OCI-LY3 (cell line): Measurements from ENCODE around the gene IL17RA.

Source experiments
- EZH2phosphoT487 ChIP-seq: fragments of 200-600 bp; shearing (Covaris generic); IDR thresholded peaks from 2 replicates; pipeline ENCODE4 v1.6.1; 2018; ENCODE audit warnings: antibody characterized with exemption, mixed run types, low read depth
- TF ChIP-seq, protein P1 (sequence below): fragments of 200-600, 300-600 bp; sonication (generic); IDR thresholded peaks from 2 replicates; pipeline ENCODE4 v1.5.1; 2014; ENCODE audit warnings: antibody characterized with exemption, low read length, low read depth

DNA sequence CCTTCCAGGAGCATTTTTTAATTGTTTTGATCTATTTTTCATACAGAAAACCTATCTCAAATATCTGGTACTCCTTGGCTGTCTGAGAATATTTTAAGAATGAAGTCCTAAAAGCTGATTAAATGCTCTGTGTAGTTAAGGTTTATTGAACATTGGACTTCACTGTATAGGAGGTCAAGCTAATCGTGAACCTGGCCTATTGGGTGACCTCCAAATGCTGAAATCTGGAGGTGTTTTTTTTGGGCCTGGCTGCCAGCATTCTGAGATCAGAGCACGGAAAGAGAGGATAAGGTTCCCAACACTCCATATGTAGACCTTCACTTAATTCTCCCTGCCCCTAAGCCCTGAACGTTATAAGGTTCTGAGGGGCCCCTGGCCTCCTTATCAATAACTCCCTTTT lies 8.3 kb downstream of the IL17RA start:
- TF ChIP-seq, protein P1, sequence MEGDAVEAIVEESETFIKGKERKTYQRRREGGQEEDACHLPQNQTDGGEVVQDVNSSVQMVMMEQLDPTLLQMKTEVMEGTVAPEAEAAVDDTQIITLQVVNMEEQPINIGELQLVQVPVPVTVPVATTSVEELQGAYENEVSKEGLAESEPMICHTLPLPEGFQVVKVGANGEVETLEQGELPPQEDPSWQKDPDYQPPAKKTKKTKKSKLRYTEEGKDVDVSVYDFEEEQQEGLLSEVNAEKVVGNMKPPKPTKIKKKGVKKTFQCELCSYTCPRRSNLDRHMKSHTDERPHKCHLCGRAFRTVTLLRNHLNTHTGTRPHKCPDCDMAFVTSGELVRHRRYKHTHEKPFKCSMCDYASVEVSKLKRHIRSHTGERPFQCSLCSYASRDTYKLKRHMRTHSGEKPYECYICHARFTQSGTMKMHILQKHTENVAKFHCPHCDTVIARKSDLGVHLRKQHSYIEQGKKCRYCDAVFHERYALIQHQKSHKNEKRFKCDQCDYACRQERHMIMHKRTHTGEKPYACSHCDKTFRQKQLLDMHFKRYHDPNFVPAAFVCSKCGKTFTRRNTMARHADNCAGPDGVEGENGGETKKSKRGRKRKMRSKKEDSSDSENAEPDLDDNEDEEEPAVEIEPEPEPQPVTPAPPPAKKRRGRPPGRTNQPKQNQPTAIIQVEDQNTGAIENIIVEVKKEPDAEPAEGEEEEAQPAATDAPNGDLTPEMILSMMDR, result no peak
- no peak for TF ChIP-seq EZH2phosphoT487
